GM21786 (cell line): Measurements from ENCODE around the gene CCR4.
"Not testable (repeated sequence)": the region's sequence is repeated elsewhere in the genome, so short reads cannot be mapped to it uniquely, and the experiment has no call there.

Source experiments
- ATAC-seq: cut with Tn5 transposase; IDR thresholded peaks from one replicate; pipeline ENCODE4 v1.9.1; 2021; ENCODE audit not compliant: unreplicated experiment

The CCR4 gene

DNA sequence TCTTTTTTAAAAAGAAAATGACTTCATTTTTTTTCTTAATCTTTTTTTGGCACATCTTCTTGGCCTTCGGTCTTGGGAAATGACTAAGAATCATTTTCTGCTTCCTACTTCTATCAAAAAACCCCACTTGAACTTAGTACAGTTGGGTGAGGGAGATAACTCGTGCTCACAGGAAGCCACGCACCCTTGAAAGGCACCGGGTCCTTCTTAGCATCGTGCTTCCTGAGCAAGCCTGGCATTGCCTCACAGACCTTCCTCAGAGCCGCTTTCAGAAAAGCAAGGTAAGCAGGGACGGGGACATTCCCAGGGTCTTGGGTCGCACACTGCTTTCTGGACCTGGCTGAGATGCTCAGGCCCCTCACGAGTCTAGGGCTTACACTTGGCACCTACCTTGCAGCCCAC, at the start of gene CCR4:
TSS of gene CCR4 (plus strand) at position 235 of the 402 bp plus-strand sequence. CDS start 1,779 bp downstream, outside the sequence.
- no peak for ATAC-seq

DNA sequence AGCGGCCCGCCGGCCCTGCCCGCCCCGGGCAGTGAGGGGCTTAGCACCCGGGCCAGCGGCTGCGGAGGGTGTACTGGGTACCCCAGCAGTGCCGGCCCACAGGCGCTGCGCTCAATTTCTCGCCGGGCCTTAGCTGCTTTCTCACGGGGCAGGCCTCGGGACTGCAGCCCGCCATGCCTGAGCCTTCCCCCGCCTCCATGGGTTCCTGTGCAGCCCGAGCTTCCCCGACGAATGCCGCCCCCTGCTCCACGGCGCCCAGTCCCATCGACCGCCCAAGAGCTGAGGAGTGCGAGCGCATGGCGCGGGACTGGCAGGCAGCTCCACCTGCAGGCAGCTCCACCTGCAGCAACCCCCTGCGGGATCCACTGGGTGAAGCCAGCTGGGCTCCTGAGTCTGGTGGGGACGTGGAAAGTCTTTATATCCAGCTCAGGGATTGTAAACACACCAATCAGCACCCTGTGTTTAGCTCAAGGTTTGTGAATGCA, 48.5 kb upstream of the CCR4 start:
- ATAC-seq: not testable (repeated sequence)

DNA sequence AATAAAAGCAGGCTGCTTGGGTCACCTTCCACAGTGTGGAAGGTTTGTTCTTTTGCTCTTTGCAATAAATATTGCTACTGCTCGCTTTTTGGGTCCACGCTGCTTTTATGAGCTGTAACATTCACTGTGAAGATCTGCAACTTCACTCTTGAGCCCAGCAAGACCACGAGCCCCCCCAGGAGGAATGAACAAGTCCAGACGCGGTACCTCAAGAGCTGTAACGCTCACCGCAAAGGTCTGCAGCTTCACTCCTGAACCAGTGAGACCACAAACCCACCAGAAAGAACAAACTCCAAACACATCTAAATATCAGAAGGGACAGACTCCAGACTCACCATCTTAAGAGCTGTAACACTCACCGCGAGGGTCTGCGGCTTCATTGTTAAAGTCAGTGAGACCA, 47.5 kb upstream of the CCR4 start:
- ATAC-seq: no peak

DNA sequence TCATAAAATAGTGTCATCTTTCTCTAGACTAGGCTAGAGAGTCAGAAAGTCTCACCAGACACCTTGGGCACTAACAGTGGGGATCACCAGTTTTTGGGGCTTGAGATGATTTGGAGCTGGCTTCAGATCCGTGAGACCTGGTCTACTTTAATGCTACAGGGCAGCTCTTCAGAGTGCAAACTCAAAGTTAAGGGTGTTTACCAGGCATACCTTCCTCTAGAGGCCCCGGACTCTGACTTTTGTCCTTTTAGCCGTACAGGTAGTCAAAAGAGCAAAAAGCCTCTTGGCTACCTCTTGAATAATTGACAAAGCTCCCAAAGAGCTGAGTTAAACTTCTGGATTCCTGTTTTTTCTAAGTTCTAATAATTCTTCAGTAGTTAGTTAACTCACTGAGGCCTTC, 41.4 kb upstream of the CCR4 start:
- ATAC-seq: no peak

DNA sequence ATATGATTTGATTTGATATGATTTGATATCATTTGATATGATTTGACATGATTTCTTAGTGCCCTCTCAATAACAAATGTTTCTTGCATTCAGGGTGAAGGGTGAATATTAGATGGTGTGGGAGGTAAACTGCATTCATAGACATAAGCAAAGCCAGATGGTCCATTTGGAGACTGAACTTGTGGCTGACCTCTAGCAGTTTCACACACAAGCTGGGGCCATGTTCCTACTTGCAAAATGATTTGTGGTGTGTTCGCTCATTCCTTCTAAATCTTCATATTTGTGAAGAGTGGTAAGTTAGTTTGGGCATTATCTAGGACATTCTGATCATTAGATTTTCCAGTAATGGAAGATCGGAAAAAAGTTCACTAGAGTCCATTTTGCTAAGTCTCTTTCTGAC, 40.5 kb upstream of the CCR4 start:
- no peak for ATAC-seq

DNA sequence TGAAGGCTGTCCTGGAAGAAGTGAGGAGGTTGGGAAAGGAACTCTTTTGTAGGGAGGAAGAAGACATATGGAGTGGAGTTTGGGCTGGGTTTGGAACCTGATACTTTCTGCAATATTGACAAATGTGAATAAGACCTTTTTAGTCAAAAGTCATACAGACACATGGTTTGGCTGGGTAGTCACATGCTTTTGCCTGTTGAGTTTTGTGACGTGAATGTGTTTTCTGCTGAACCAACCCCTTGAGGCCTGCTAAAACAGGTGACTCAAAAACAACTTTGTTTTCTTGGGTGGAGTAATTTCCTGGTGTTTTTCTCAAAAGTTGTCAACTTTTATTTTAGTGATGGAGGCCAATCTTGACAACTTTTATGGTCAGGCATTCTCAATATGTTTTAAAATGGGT, 39.4 kb upstream of the CCR4 start:
- no peak for ATAC-seq

DNA sequence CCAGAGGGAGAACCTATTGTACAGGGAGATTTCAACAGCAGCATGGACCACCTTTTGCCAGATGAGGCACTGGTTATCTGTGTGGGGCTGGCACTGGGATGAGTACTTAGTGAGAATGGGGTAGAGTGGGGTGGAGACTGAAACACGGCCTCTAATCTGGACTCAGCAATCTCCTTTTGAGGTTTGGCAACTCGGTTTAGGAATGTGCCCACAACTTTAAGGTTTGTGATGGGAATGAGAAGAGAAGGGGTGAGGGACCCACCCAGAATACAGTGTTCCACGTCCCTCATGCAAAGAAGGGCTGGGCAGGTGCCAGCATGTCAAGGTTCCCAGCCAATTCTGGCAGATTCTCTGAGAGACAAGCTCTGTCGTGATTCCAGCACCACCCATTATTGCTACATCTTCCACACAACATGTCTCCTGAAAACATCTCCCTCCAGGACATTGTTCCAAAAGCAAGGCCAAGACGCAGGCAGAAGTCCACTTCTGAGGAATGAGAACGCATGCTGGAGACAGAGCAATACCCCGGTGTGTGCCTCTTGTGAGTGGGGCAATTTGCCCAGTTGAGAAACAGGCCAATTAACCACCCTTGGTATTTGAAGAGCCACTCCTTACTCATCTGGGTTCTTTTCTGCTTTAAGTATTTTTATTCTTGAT, 37.5 kb upstream of the CCR4 start:
- no peak for ATAC-seq

GRCh38 chr3:32919920-32920319, 31.5 kb upstream of the CCR4 start:
- no peak for ATAC-seq

GRCh38 chr3:32922078-32922477, 29.4 kb upstream of the CCR4 start:
- ATAC-seq: no peak

GRCh38 chr3:32930161-32930560, 21.3 kb upstream of the CCR4 start:
- ATAC-seq: no peak

DNA sequence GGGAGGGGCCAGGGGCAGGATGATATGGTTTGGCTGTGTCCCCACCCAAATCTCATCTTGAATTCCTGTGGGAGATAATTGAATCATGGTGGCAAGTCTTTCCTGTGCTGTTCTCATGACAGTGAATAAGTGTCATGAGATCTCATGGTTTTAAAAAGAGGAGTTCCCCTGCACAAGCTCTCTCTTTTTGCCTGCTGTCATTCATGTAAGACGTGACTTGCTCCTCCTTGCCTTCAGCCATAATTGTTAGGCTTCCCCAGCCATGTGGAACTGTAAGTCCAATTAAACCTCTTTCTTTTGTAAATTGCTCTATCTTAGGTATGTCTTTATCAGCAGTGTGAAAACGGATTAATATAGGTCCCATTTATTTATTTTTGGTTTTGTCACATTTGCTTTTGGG, 20.2 kb upstream of the CCR4 start:
- not testable (repeated sequence) for ATAC-seq

- no peak for ATAC-seq
Measured at GRCh38 chr3:32934150-32934742, 17.2 kb upstream of the CCR4 start.

DNA sequence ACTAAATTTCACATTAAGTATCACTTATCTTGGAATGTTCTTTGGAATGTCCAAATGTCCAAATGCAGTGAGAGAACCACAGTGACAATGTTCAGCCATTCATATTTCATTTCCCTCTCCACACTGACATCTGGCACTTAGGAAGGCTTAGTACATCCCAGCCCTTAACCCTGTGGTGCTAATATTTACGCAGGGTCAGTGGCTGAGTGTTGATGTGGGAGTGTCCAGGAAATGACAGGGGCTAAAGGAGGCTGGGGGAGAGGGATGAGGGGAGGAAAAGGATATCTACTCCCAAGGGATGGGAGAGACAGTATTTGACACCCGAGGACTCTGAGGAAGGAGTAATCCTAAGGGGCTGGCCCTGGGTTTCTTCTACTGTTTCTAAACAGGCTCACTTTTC, 14.1 kb upstream of the CCR4 start:
- ATAC-seq: no peak

- ATAC-seq: not testable (repeated sequence)
Measured at GRCh38 chr3:32939531-32940284, 11.7 kb upstream of the CCR4 start.

DNA sequence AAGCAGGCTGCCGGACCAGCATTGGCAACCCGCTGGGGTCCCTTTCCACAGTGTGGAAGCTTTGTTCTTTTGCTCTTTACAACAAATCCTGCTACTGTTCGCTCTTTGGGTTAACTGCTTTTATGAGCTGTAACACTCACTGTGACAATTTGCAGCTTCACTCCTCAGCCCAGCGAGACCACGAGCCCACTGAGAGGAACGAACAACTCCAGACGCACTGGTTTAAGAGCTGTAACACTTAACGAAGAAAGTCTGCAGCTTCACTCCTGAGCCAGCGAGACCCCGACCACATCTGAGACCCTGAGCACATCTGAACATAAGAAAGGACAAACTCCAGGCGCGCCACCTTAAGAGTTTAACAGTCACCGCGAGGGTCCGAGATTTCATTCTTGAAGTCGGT, 10.7 kb upstream of the CCR4 start:
- ATAC-seq: no peak

DNA sequence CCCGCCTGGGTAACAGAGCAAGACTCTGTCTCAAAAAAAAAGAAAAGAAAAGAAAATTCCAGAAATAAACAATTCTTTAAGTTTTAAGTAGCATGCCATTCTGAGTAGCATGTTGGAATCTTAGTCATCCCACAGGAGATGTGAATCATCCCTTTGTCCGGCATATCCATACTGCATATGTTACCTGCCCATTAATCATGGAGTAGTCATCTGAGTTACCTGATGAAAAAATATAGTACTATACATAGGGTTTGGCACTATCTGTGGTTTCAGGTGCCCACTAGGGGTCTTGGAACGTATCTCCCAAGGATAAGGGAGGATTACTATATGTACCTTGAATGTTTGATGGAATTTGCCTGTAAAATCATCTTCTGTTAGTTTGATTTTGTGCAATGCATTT, 6.3 kb upstream of the CCR4 start:
- no peak for ATAC-seq

DNA sequence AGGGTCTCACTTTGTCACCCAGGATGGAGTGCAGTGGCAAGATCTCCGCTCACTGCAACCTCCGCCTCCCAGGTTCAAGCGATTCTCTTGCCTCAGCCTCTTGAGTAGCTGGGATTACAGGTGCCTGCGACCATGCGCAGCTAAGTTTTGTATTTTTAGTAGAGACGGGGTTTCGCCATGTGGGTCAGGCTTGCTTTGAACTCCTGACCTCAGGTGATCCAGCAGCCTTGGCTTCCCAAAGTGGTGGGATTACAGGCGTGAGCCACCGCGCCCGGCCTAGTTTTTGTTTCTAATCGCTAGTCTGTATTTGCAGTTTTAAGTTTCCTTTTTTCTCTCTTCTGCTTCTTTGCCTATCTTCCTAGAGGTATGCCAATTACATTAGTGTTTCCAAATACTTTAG, 5.8 kb upstream of the CCR4 start:
- not testable (repeated sequence) for ATAC-seq

DNA sequence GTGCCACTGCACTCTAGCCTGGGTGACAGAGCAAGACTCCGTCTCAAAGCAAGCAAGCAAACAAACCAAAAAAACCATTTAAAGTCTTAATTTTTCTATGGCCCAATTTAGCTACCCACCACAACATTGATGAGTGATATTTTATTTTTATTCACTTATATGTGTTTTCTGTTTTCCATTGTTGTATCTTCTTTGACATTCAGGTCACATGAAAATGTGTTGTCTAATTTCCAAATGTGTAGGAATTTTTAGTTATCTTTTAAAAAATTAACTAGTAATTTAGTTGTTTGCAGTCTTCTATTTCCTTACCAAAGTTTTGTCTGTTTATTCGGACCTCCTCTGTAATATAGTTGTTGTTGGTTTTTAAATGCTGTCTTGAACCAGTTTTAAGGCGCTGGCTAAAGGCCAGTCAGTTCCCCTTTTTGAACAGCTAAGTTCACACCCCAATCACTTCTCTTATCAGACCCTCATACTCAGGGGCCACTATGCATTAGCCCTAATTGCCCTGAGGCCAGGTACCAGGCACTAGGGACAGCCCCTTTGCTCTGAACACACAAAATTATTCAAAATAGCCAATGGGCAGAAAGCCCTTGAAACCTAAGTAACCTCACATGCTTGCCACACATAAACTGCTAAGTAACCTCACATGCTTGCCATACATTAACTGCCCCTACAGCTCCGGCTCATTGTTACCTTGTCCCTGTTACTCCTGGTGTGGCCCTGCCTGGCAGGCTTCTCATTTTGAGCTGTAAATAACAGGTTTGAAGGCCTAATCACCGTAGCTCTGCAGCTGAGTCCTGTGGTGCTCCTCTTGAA, 4.3 kb upstream of the CCR4 start:
- peak; percentile 31 for ATAC-seq

DNA sequence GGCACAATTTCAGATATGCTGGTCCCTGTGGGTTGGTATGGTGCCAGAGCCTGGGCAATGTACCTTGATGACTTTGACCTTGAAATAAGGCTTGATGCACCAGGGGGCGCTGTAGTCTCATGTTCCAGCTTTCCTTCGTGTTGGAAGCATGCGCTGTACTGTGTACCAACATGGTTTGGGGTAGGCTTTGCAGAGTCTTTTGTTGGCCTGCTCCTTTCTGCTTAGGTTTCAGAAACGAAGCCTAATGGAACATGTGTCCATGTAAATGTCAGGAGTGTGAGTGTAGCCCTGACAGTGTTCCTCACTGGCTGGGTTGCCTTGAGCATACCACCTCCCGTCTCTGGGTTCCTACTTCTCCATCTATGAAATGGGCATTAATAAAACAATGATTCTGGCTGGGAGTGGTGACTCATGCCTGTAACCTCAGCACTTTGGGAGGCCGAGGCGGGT, 3.6 kb upstream of the CCR4 start:
- peak; percentile 89 for ATAC-seq

DNA sequence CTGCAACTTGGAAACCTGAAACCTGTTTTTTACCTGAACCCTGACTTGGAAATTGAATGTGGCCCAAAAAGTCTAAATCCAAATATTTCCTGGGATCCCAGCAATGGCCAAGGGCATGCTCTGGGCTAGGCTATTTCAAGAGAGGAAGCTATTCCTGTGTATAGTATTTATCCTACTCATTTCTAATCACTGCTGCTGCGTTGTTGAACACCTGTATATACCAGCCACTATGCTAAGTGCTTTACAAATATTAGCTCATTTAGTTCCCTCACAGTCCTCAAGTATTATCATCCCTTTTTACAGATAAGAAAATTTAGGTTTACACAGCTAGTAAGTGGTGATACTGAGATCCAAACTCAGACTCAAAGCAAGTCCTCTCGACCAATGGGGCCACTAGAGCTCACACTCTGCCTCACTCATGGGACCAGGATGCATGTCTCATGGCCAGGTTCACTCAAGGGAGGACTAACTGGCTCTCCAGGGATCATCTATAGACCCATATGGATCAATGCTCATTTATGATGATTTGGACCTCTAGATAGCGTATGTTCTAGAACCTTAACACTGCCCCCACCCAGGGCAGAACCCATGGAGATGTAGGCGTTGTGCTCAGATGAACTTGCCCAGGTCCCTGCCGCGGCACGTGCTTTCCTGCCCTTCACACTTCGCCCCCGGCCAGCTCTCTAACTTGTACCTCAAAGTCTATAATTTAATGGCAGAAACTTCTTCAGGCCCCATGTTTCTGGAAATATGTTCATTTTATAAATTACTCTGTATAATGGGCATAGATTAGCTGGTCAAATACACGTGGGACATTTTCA, 2.6 kb upstream of the CCR4 start:
- ATAC-seq: no peak
